GM12891 (cell line): ENCODE results near the gene RARB.

Experiments
- PAX5 ChIP-seq: IDR thresholded peaks from 2 replicates; pipeline ENCODE4 v1.6.1; 2011; ENCODE audit warnings: low read length, moderate library complexity, mild to moderate bottlenecking; ENCODE audit not compliant: insufficient read depth, severe bottlenecking
- POLR2A ChIP-seq: IDR thresholded peaks from 2 replicates; pipeline ENCODE4 v1.6.1; 2011; ENCODE audit warnings: low read depth, low read length, control low read depth
- POLR2AphosphoS5 ChIP-seq: IDR thresholded peaks from 2 replicates; pipeline ENCODE4 v1.6.1; 2011; ENCODE audit warnings: low read depth, low read length, control low read depth
- POU2F2 ChIP-seq: IDR thresholded peaks from 2 replicates; pipeline ENCODE4 v1.6.1; 2011; ENCODE audit warnings: low read depth, mild to moderate bottlenecking, control low read depth, low read length, moderate library complexity
- SPI1 ChIP-seq: IDR thresholded peaks from 2 replicates; pipeline ENCODE4 v1.6.1; 2011; ENCODE audit warnings: low read depth, low read length, control low read depth
- TAF1 ChIP-seq: IDR thresholded peaks from 2 replicates; pipeline ENCODE4 v1.6.1; 2011; ENCODE audit warnings: low read depth, low read length, control low read depth

GRCh38 chr3:25588441-25589103 is 160.5 kb downstream of the RARB start:
- no peak for TF ChIP-seq POLR2A
- TF ChIP-seq POLR2AphosphoS5, result no peak
- TF ChIP-seq POU2F2, result no peak
- no peak for TF ChIP-seq SPI1
- TF ChIP-seq PAX5, result no peak
- TF ChIP-seq TAF1, result no peak
